ENCODE results near the gene COL5A1.

Gene COL5A1

GRCh38 chr9:134650431-134651190, 9.0 kb downstream of the COL5A1 start:
- no peak overlapping the region for H3K4me3 ChIP-seq
- no peaks in the 10 kb centered on the region for H3K36me3 ChIP-seq
- no peaks in the 10 kb centered on the region for H3K27me3 ChIP-seq
- intact Hi-C loops (cut with DNase I; ENCODE audit: low total_unique reads) = no loop called here
- DNase-seq = peak in 1 of 2 donors; percentile 61
- H3K4me1 ChIP-seq = peaks cover 0 to 89% (median 67%) of the 10 kb centered on the region in 4 donors
- no peak overlapping the region for H3K27ac ChIP-seq
- no peaks in the 10 kb centered on the region for H3K9me3 ChIP-seq
- TF ChIP-seq CTCF (IDR thresholded peaks at IDR 0.05) = no peak

GRCh38 chr9:134651226-134651905, 9.8 kb downstream of the COL5A1 start:
- H3K36me3 ChIP-seq = no peaks in the 10 kb centered on the region
- H3K9me3 ChIP-seq = no peaks in the 10 kb centered on the region
- intact Hi-C loops (cut with DNase I; ENCODE audit: low total_unique reads) = no loop called here
- H3K27me3 ChIP-seq = no peaks in the 10 kb centered on the region
- peak in 1 of 2 donors; percentile 61 for DNase-seq
- peaks cover 0 to 89% (median 65%) of the 10 kb centered on the region in 4 donors for H3K4me1 ChIP-seq
- peak overlapping the region in 1 of 2 donors; percentile 37 for H3K27ac ChIP-seq
- no peak for TF ChIP-seq CTCF (IDR thresholded peaks at IDR 0.05)
- H3K4me3 ChIP-seq = no peak overlapping the region

GRCh38 chr9:134652291-134653225, 11.0 kb downstream of the COL5A1 start:
- Histone ChIP-seq H3K27ac (peak overlapping the region; percentile 10 to 37), H3K27me3 (no peaks in the 10 kb centered on the region), H3K4me3 (no peak overlapping the region), H3K36me3 (no peaks in the 10 kb centered on the region), H3K9me3 (no peaks in the 10 kb centered on the region), H3K4me1 (peaks cover 0 to 79% (median 54%) of the 10 kb centered on the region in 4 donors)
- peak in 1 of 2 donors; percentile 66 for DNase-seq
- TF ChIP-seq CTCF (IDR thresholded peaks at IDR 0.05) = no peak
- intact Hi-C loops (cut with DNase I; ENCODE audit: low total_unique reads) = no loop called here

- no peak for TF ChIP-seq CTCF (IDR thresholded peaks at IDR 0.05)
- H3K4me3 ChIP-seq = no peak overlapping the region
- peaks cover 0 to 79% (median 47%) of the 10 kb centered on the region in 4 donors for H3K4me1 ChIP-seq
- no peaks in the 10 kb centered on the region for H3K27me3 ChIP-seq
- intact Hi-C loops (cut with DNase I; ENCODE audit: low total_unique reads) = no loop called here
- H3K36me3 ChIP-seq = no peaks in the 10 kb centered on the region
- peak in 1 of 2 donors; percentile 65 for DNase-seq
- H3K9me3 ChIP-seq = no peaks in the 10 kb centered on the region
- H3K27ac ChIP-seq = peak overlapping the region; percentile 10 to 37
Measured at GRCh38 chr9:134653259-134654009, 11.8 kb downstream of the COL5A1 start.

GRCh38 chr9:134655101-134655500, 13.5 kb downstream of the COL5A1 start:
- Histone ChIP-seq H3K27ac (peak overlapping the region in 1 of 2 donors; percentile 6), H3K4me3 (no peak overlapping the region), H3K9me3 (no peaks in the 10 kb centered on the region), H3K36me3 (no peaks in the 10 kb centered on the region), H3K4me1 (peaks cover 0 to 75% (median 35%) of the 10 kb centered on the region in 4 donors), H3K27me3 (no peaks in the 10 kb centered on the region)
- intact Hi-C loops (cut with DNase I; ENCODE audit: low total_unique reads) = no loop called here
- DNase-seq = peak in 1 of 2 donors; percentile 59
- TF ChIP-seq CTCF (IDR thresholded peaks at IDR 0.05) = no peak

Measured in tibial artery (tissue), 4 donors.